SK-N-SH treated with all-trans-retinoic acid at 6 μM for 48 hours (cell line): Measurements from ENCODE around the gene H19.

Experiments
- BACH2 ChIP-seq: fragments of 250-450 bp; sonication (Bioruptor Pico); IDR thresholded peaks from 2 replicates; pipeline ENCODE4 v1.9.0; 2021; ENCODE audit warnings: mild to moderate bottlenecking, borderline replicate concordance
- PATZ1 ChIP-seq: fragments of 250-450 bp; sonication (Bioruptor Pico); IDR thresholded peaks from 2 replicates; pipeline ENCODE4 v1.8.0; 2020; ENCODE audit warnings: mild to moderate bottlenecking, moderate library complexity, borderline replicate concordance
- POU6F1 ChIP-seq: fragments of 250-450 bp; sonication (Bioruptor Pico); IDR thresholded peaks from 2 replicates; pipeline ENCODE4 v1.8.0; 2021; ENCODE audit warnings: low read depth, mild to moderate bottlenecking, moderate library complexity, borderline replicate concordance
- RARB ChIP-seq: fragments of 250-450 bp; sonication (Bioruptor Pico); IDR thresholded peaks from 2 replicates; pipeline ENCODE4 v1.8.0; 2021; ENCODE audit warnings: mild to moderate bottlenecking, moderate library complexity
- TCF4 ChIP-seq: fragments of 250-450 bp; sonication (Bioruptor Pico); IDR thresholded peaks from 2 replicates; pipeline ENCODE4 v1.8.0; 2021; ENCODE audit warnings: mild to moderate bottlenecking, moderate library complexity, borderline replicate concordance
- ZFP30 ChIP-seq: fragments of 450-650 bp; formaldehyde crosslinking; IDR thresholded peaks from 2 replicates; pipeline ENCODE4 v1.5.0; 2022; ENCODE audit warnings: mild to moderate bottlenecking, moderate library complexity

GRCh38 chr11:1952806-1953482 is 44.7 kb downstream of the H19 start:
- no peak for TF ChIP-seq RARB
- no peak for TF ChIP-seq POU6F1
- no peak for TF ChIP-seq PATZ1 (CRISPR knock-in tag)
- TF ChIP-seq TCF4 (CRISPR knock-in tag): no peak
- no peak for TF ChIP-seq BACH2
- no peak for TF ChIP-seq ZFP30 (CRISPR knock-in tag)
